ENCODE results near the gene GHITM. TPM values are rescaled to one million over a fixed set of nuclear protein-coding genes. Genes with fewer than 3 reads are reported as not detected.

The GHITM gene
- total and polyA plus RNA-seq, 2 of the 13 experiments (the other 11 are each of a cell fraction or from before 2014, with no cell fraction given): 163 to 212 TPM

DNA sequence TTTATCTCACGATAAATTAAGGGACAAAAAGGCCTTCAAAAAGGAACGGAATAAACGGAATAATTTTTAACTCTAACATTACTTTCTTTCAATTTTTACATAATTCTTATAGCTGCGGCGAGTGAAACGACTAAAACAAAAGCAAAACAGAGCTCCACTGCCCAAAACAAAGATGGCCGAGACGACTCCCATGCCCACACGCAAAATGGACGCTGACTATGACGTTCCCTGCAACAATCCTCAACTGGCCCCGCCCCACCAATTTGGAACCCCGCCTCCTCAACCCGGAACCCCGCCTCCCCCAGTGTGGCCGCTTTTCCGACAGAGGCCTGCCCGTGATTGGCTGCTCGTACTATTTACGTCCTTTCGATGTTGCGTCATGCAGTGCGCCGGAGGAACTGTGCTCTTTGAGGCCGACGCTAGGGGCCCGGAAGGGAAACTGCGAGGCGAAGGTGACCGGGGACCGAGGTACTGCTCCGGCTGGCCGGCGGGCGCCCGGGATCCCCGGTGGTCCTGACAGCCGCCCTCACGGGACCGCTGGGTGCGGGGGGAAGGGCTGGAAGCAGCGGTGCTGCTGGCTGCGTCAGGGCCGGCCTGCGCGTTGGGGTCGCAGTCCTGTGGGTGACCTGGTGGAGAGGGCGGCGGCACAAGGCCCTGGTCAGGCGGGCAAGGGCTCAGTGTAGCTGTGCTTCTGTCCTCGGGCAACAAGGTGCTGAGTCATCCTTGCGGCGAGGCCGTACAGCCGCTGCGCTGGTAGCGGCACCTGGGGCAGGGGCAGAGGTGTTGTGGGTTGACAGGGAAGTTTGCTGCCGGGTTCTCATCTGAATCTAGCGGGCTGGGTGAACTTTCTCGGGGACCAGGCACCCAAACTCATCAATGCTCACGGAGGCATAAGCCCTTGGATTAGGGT, at the start of gene GHITM (continued):
- TF ChIP-seq, protein P1, sequence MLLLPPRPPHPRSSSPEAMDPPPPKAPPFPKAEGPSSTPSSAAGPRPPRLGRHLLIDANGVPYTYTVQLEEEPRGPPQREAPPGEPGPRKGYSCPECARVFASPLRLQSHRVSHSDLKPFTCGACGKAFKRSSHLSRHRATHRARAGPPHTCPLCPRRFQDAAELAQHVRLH (CRISPR knock-in tag; IDR thresholded peaks at IDR 0.05; ENCODE audit: borderline replicate concordance, low read depth): no peak
- TF ChIP-seq ZNF564 (CRISPR knock-in tag; IDR thresholded peaks at IDR 0.05): peak; percentile 31; the same call in 1 of the 2 replicates
- TF ChIP-seq, protein P2, sequence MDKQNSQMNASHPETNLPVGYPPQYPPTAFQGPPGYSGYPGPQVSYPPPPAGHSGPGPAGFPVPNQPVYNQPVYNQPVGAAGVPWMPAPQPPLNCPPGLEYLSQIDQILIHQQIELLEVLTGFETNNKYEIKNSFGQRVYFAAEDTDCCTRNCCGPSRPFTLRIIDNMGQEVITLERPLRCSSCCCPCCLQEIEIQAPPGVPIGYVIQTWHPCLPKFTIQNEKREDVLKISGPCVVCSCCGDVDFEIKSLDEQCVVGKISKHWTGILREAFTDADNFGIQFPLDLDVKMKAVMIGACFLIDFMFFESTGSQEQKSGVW (CRISPR knock-in tag; IDR thresholded peaks at IDR 0.05; ENCODE audit: borderline replicate concordance): no peak
- TF ChIP-seq, protein P3, sequence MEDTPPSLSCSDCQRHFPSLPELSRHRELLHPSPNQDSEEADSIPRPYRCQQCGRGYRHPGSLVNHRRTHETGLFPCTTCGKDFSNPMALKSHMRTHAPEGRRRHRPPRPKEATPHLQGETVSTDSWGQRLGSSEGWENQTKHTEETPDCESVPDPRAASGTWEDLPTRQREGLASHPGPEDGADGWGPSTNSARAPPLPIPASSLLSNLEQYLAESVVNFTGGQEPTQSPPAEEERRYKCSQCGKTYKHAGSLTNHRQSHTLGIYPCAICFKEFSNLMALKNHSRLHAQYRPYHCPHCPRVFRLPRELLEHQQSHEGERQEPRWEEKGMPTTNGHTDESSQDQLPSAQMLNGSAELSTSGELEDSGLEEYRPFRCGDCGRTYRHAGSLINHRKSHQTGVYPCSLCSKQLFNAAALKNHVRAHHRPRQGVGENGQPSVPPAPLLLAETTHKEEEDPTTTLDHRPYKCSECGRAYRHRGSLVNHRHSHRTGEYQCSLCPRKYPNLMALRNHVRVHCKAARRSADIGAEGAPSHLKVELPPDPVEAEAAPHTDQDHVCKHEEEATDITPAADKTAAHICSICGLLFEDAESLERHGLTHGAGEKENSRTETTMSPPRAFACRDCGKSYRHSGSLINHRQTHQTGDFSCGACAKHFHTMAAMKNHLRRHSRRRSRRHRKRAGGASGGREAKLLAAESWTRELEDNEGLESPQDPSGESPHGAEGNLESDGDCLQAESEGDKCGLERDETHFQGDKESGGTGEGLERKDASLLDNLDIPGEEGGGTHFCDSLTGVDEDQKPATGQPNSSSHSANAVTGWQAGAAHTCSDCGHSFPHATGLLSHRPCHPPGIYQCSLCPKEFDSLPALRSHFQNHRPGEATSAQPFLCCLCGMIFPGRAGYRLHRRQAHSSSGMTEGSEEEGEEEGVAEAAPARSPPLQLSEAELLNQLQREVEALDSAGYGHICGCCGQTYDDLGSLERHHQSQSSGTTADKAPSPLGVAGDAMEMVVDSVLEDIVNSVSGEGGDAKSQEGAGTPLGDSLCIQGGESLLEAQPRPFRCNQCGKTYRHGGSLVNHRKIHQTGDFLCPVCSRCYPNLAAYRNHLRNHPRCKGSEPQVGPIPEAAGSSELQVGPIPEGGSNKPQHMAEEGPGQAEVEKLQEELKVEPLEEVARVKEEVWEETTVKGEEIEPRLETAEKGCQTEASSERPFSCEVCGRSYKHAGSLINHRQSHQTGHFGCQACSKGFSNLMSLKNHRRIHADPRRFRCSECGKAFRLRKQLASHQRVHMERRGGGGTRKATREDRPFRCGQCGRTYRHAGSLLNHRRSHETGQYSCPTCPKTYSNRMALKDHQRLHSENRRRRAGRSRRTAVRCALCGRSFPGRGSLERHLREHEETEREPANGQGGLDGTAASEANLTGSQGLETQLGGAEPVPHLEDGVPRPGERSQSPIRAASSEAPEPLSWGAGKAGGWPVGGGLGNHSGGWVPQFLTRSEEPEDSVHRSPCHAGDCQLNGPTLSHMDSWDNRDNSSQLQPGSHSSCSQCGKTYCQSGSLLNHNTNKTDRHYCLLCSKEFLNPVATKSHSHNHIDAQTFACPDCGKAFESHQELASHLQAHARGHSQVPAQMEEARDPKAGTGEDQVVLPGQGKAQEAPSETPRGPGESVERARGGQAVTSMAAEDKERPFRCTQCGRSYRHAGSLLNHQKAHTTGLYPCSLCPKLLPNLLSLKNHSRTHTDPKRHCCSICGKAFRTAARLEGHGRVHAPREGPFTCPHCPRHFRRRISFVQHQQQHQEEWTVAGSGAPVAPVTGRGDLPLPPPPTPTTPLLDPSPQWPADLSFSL (CRISPR knock-in tag; IDR thresholded peaks at IDR 0.05): no peak
- peak; percentile 84 for TF ChIP-seq YEATS4 (CRISPR knock-in tag; IDR thresholded peaks at IDR 0.05; ENCODE audit: borderline replicate concordance)
- peak; percentile 94; the same call in 1 of the 2 replicates for TF ChIP-seq KDM5B (CRISPR knock-in tag; IDR thresholded peaks at IDR 0.05; ENCODE audit: borderline replicate concordance)
- TF ChIP-seq NFRKB (IDR thresholded peaks at IDR 0.05): peak; percentile 55
- 0 out of 2 replicates have a peak, but pooled peaks have one; percentile 64 for TF ChIP-seq ZNF343 (CRISPR knock-in tag; IDR thresholded peaks at IDR 0.05)
- peak; percentile 68; the same call in 1 of the 2 replicates for TF ChIP-seq CBFB (CRISPR knock-in tag; IDR thresholded peaks at IDR 0.05)
- peak; percentile 21; the same call in 1 of the 2 replicates for TF ChIP-seq NCOR1 (IDR thresholded peaks at IDR 0.05; ENCODE audit: borderline replicate concordance, low read length)
- peak; percentile 55 for TF ChIP-seq PITX1 (CRISPR knock-in tag; IDR thresholded peaks at IDR 0.05)
- no peak for TF ChIP-seq MED8 (CRISPR knock-in tag; IDR thresholded peaks at IDR 0.05; ENCODE audit: insufficient replicate concordance)
- TF ChIP-seq RFX3 (CRISPR knock-in tag; IDR thresholded peaks at IDR 0.05): no peak
- TF ChIP-seq, protein P4, sequence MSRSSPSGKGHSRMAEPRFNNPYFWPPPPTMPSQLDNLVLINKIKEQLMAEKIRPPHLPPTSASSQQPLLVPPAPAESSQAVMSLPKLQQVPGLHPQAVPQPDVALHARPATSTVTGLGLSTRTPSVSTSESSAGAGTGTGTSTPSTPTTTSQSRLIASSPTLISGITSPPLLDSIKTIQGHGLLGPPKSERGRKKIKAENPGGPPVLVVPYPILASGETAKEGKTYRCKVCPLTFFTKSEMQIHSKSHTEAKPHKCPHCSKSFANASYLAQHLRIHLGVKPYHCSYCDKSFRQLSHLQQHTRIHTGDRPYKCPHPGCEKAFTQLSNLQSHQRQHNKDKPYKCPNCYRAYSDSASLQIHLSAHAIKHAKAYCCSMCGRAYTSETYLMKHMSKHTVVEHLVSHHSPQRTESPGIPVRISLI (CRISPR knock-in tag; IDR thresholded peaks at IDR 0.05; ENCODE audit: borderline replicate concordance): no peak
- TF ChIP-seq ZFP90 (CRISPR knock-in tag; IDR thresholded peaks at IDR 0.05; ENCODE audit: borderline replicate concordance): peak; percentile 82; the same call in 1 of the 2 replicates
- TF ChIP-seq XBP1 (CRISPR knock-in tag; IDR thresholded peaks at IDR 0.05): peak; percentile 61; the same call in 1 of the 2 replicates
- no peak for TF ChIP-seq RARG (CRISPR knock-in tag; IDR thresholded peaks at IDR 0.05; ENCODE audit: low read depth)
- TF ChIP-seq HNRNPL (IDR thresholded peaks at IDR 0.05; ENCODE audit: low read depth, low read length): 0 out of 2 replicates have a peak, but pooled peaks have one; percentile 35
- peak; percentile 92 for TF ChIP-seq ZNF350 (CRISPR knock-in tag; IDR thresholded peaks at IDR 0.05; ENCODE audit: borderline replicate concordance, low read depth)
- TF ChIP-seq ZNF160 (CRISPR knock-in tag; IDR thresholded peaks at IDR 0.05): peak; percentile 81; the same call in 1 of the 2 replicates

Data from HepG2 (cell line).